Stimulated activated CD4-positive, alpha-beta T cell treated with anti-CD3 and anti-CD28 coated beads, Interleukin-2, amount 100 ng/mL, for 4 hours (primary cell): ENCODE results near the gene HSD17B7.
"Not testable (repeated sequence)": the region's sequence is repeated elsewhere in the genome, so short reads cannot be mapped to it uniquely, and the experiment has no call there.

Experiments used
- DNase-seq: peaks from one replicate; pipeline ENCODE4 v3.0.0-alpha.2; 2020; ENCODE audit warnings: low read depth

The HSD17B7 gene, protein sequence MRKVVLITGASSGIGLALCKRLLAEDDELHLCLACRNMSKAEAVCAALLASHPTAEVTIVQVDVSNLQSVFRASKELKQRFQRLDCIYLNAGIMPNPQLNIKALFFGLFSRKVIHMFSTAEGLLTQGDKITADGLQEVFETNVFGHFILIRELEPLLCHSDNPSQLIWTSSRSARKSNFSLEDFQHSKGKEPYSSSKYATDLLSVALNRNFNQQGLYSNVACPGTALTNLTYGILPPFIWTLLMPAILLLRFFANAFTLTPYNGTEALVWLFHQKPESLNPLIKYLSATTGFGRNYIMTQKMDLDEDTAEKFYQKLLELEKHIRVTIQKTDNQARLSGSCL

DNA sequence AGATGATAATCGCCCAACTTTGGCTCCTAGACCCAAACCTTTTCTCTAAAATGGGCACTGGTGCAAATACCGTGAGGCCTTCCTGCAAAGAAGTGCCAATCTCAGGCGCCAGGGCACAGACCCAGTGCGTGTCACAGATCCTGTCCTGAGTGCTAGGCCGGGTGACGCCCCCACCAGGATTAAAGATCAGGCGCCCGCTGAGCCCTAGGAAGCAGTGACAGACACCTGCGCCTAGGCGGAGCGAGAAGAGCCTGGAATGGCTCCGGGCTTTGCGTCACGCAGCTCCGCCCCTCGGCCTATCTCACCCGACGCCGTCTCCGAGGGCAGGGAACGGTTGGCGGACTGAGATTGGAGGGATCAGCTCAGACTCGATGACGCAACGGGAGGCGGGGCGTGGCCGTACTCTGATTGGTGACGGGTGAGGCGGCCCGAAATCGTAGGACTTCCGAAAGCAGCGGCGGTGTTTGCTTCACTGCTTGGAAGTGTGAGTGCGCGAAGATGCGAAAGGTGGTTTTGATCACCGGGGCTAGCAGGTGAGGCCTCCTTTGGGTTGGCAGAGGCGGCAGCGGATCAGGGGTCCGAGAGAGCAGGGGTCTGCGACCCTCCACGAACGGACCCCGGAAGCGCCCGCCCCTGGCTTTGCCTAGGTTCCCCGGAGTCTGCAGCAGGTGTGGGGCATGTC, at the start of gene HSD17B7:
Gene HSD17B7, plus strand, starts transcription at position 400 of the 682 bp plus-strand sequence. Its CDS starts 99 bp downstream, at position 499.
- DNase-seq = peak; percentile 63

DNA sequence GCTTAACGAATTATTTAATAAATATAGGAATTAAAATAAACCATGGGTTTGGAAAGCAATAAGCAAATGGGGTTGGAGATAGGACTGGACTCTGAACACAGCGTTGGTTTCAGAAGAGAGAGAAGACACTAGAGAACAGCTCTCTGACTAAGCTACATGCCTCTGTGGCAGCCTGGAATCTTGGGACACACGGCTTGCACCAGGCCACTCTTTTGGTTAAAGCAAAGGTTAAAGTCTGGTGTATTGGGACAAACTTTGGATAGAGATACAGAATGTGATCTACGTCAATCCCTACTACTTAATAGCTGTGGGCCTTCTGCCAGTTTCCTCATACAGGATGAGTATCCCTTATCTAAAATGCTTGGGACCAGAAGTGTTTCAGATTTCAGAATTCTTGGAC, 49.7 kb upstream of the HSD17B7 start:
- no peak for DNase-seq

DNA sequence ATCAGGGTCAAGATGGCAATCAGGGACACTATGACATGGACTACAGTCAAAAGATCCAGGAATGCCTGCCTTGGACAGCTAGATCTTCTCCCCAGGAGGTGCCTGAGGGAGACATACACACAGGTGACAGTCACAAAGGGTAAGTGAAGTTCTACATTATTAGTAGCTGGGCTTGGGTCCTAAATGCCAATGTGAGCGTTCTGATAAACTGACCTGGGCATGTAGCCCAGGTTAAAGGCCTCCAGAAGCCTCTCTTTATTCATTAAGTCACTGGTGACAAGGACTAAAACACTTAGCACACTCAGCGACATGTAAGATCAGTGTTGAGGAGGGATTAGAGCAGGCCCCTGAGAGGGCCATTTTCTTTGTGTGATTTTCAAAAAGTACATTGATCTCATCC, 48.9 kb upstream of the HSD17B7 start:
- DNase-seq = no peak

DNA sequence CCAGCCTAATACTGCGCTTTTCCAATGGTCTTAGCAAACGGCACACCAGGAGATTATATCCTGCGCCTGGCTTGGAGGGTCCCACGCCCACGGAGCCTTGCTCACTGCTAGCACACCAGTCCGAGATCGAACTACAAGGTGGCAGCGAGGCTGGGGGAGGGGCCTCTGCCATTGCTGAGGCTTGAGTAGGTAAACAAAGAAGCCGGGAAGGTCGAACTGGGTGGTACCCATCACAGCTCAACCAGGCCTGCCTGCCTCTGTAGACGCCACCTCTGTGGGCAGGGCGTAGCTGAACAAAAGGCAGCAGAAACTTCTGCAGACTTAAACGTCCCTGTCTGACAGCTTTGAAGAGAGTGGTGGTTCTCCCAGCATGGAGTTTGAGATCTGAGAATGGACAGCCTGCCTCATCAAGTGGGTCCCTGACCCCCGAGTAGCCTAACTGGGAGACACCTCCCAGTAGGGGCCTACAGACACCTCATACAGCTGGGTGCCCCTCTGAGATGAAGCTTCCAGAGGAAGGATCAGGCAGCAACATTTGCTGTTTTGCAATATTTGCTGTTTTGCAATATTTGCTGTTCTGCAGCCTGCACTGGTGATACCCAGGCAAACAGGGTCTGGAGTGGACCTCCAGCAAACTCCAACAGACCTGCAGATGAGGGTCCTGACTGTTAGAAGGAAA, 44.1 kb upstream of the HSD17B7 start:
- DNase-seq = not testable (repeated sequence)

DNA sequence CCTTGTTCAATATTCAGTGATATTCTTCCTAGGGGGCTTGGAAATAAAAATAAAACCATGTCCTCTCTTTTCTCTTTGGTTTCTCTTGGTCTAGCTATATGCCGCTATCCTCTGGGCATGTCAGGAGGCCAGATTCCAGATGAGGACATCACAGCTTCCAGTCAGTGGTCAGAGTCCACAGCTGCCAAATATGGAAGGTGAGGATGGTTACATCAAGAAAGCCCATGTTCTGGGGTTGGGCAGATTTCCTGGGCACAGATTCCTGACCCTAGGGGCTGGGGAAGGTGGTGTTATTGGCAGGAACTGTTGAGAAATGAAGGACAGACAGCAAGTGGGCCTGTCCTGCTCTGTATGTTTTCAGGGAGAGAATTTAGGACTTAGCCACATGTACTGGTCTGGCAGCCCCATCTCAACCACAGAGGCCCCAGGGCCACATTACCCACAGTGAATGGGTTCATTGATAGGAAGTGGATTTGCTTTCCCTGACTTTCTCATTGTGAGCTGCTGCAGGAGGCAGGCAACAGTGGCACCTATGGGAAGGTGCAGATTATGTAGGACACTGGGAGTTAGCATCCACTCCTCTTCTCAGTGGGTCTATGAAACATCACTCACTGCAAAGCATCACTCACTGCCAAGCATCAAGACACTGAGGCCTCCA, 37.4 kb upstream of the HSD17B7 start:
- no peak for DNase-seq

DNA sequence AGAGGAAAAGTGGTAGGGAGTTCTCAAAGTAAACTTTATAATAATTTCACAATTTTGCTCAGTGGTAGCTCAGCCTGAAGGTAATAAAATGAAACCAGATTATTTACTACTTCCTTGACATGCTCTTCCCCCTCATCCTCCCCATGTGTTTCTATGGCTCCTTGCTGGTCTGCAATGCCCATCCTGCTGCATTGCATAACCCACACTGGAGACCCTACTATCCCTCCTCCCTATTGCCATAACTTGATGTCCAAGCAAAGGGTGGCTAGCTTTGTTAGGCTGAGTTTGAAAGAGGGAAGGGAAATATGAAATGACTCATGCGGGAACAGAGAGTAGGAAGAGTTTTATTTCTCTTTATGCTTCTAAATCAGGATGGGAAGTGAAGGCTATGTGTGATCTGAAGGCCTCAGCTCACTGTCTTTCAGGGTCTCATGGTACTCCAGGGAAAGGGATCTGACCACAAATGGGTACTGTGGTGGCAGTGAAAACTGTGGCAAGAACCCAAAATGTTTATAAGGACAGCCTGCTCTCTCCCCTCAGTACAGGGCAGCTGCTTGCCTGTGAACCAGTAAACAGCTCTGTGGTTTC, 36.4 kb upstream of the HSD17B7 start:
- DNase-seq = no peak

DNA sequence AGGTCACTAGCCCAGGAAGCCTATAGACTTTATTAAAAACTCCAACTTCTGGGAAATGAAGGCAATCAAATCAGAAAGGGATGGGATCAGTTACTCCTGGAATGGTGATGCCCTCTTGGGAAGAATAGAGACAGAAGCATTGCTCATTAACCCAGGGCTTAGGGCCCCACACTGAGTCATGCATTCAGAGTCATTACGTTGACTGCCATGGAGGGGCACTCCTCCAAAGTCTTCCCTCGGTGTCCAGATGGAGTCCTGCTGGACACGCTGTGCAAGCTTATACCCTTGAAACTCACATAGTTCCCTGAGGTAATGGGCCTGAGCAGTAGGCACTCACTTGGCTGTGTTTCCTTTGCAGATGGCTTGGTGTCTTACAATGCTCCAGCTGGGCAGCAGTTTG, 35.2 kb upstream of the HSD17B7 start:
- DNase-seq = no peak

DNA sequence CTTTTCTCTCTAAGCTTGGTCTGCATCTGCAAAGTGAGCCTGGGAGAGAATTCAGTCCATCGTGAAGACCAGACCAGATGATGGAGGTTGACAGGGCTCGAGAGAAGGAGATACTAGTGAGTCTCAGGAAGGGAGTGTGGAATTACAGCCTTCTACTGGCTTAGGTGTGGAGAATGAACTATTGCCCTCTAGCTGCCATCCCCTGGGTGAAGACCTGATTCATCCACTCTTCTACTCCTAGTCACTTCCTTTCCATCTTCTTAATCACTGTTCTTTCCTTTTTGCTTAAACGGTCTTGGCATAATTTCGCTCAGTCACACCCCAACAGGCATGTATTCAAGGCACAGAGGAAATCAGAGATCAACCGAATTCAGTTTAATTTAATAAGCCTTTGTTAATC, 34.0 kb upstream of the HSD17B7 start:
- no peak for DNase-seq

DNA sequence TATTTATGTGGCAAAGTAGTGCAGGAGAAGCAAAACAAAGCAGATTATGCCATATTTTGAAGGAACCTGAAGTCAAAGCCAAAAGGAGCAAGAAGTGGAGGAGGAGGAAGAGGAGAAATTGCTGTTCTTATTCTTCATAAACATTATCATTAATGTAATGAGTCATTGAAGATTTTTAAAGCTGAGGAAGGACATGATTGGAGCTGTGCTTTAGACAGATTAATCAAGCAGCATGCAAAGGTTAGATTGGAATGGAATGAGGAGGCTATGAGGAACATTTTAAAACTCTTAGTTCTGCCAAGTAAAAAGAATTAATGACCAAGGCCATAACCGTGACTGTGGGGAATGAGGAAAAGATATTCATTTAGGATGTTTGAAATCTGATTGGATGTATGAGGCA, 33.0 kb upstream of the HSD17B7 start:
- DNase-seq = no peak

DNA sequence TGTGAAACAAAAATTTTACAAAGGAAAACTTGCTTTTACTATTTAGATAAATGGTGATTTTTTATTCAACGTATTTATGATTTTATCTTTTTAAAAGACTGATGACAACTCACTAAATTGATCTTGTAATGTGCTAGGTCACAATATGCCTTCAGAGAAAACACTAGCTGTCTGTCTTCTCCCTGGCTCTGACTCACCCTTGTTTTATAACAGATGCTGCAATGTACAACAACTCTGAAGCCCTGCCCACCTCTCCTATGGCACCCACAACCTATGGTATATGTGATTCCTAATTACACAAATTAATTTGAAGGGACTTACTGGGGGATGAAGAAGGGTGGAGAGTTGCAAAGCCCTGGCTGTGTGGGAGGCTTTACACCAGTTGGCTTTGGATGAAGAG, 24.7 kb upstream of the HSD17B7 start:
- DNase-seq = no peak

DNA sequence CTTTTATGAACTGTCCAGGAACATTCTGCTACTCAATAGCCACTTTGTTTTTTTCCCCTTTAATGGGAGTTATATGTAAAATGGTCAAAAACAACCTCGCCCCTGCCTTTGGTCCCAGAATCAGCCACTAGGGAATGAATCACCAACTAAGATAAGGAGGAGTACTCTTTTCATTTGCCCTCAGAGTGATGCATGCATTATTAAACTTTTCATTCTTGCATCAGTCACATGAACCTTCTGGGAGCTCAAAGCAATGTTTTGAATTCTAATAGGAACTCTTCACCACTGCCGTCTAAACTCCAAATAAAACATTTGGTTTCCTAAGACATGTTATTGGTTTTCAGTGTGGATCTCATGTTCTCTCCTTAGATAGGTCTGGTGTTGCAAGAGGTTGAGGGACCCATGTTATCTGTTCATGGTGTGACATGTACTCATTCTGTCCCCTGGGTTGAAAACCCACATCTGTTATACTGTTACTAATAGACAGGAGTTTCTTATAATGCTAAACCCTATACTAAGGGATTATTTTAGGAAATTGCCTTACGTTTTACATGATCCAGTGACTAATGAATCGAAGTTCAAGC, 17.8 kb upstream of the HSD17B7 start:
- no peak for DNase-seq

DNA sequence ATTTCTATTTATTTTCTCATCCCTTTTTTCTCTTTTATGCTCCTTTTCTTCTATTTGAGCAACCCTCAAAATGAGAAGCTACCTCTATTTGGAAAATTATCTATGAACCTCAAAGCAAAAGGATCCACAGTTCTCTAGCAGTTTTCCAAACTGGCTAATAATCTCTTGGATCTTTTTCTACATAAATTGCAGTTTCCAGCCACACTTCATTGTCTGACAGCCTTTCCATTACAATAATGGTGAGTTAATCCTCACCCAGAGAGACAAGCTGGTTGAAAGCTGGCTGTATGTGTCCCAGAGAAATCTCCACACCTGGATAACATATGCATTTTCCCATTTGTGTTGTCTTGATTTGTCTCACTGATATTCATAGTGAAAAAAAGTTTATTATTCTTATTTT, 16.5 kb upstream of the HSD17B7 start:
- no peak for DNase-seq

DNA sequence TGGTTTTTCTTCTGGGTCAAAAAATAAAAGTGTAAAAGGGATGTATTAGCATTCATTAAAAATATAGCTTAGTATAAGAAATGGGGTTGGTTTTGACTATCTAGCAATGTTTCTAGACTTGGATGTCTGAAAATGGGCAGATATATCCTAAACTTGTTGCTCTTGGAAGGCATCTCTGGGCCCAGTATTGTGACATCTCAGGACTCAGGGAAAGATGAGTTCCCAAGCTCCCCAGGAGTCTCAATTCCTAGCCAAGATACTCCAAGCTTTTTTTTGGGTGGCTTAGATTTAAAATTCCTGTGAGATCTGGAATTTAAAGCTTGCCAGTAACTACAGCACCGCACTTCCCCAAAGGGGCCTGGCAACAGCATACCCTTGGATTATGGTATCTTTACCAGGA, 11.5 kb upstream of the HSD17B7 start:
- DNase-seq = no peak

DNA sequence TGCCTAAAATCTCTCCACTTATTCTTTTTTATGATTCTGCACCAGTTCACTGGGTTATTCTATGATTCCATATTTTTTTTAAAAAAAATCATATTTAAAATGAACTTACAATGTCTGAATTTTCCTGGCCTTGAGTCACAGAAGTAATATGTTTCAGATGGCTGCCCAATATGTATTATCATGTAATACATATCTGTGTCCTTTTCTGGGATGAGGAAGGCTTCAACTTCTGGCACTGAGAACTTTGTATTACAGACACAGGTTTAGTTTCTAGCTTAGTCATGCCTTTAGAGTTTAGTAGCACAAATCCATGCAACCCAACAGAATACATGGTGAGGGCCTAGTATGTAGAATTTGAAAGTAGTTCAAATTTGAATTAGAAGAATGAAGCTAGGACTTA, 7.8 kb upstream of the HSD17B7 start:
- DNase-seq = no peak

DNA sequence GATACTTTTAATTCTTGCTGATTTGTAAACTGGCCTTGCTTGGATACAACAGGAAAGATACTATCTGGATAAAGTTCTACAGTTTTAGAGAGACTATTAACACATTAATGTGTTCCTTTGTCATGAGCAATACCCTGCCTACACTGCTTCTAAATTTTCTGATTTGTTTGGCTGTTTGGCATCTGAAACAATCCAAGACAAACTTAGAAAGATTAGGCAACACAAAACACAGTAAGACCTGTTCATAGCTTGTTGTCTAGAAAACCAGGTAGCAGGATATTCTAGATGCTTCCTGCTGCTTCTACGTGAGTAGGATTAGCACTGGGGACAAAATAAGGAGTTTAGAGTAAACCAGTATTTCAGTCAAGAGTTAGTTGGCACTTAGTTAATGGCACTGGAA, 5.6 kb upstream of the HSD17B7 start:
- not testable (repeated sequence) for DNase-seq

DNA sequence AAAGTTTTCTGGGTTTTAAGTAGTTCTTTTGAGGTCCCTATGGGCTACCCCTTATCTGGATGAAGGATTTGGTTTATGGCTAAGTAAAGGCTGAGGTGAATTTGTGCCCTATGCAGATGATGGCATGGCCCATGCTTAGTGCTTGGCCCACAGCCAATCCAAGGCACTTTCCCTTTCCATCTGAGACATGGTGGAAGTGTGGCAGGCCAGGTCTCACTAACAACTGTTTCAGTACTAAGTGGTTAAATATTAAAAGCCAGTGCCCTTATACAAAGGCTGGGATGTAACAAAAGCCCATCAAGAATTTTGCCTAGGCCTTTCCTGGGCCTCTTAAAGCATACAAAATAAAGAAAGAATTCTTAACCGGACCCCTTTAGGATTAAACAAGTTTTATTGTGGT, 1.7 kb upstream of the HSD17B7 start:
- DNase-seq = not testable (repeated sequence)

DNA sequence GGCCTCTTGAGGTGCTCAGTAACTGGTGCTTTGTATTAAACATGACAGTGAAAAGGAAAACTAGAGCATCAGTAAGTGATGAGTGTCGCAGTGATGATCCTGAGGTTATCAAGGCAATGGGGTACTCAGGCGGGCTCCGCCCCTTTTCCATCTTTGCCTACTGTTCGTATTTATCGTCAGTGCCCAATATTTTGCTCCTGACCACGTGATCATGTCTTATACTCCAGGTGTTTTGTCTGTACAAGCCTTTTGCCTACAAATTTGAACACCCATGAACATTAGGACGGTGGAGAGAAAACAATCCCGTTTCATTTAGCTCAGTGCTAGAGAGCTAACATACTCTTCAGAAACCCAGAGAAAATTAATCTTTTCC, 469 bp downstream of the HSD17B7 start:
- not testable (repeated sequence) for DNase-seq

DNA sequence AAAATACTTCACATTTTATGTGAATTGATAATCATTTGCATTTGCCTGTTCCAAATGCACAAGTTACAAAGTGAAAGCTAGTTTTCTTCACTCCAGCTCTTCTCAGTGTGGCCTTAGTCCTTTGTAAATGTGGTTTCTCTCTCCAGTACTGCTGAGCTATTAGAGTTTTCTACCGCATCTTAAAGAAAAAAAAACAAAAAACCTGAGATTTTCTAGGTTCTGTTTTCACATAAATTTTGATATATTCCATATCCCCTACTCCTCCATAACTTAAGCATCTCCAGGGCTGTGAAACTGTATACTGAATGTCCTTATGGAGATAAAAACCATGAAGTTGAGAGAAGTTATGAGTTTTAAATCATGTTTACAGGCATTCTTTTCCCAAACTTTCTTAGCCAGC, 3.8 kb downstream of the HSD17B7 start:
- not testable (repeated sequence) for DNase-seq

DNA sequence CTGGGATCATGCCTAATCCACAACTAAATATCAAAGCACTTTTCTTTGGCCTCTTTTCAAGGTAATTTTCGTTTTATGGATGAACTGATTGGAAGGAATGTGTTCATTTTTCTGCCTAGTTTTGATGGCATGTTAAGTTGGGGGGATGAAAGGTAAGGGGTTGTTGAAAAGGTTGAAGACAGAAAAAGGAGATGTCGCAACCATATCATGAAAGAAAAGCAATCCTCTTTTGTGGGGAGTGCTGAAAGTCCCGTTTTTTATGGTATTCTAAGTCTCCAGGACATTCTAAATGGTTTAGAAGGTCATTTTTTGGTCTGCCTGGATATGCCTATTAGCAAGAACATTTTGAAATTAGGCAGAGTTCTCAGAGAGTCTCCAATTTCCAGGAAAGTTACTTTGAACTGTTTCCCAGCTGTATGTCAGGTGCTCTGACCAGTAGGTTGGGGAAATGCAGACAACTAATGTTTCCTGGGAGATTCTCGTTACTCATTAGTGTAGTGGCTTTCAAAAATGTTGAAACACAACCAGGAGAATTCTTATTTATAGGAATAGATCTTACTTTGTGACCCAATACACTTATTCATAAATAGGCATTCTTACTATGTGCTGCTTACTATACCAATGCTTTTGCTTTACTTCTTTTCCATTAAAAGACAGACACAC, 6.2 kb downstream of the HSD17B7 start:
- not testable (repeated sequence) for DNase-seq

DNA sequence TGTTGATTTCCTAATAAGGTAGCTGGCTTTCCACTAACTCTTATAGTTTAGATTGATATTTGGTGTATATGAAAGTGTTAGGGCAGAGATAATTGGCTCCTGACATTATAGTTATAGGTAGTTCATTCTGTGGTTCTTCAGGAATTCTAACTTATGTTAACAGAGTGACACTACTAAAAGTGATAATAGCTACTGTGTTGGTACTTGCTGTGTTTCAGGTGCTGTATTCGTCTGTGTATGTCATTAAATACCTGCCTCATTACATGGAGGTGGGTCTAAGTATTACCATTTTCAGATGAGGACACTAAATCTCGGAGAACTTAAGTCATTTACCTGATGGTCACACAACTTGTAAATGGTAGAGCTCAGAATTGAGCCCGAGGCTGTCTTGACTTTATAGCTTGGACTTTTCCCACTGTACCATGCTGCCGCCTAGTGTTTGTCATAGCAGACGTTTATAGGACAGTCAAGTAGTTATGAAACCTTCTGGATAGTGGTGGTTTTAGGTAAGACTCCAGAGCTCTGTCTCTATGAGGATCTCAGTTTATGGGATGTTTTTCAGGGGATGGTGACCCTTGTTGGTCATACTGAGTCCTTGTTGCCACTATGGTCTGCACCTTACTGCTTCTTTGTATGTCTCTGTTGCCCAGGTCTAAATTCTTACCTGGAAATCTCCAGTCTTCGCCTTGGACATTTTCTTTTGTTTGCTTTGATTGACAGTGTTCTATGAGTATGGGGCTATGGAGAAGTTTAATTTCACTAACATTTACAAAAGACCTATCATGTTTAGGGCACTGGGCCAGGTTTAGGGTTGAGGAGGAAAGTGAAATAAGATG, 9.7 kb downstream of the HSD17B7 start:
- not testable (repeated sequence) for DNase-seq
